Effector memory CD8-positive, alpha-beta T cell (primary cell): ENCODE results near the gene IQCF6.
"Not testable (repeated sequence)": the region's sequence is repeated elsewhere in the genome, so short reads cannot be mapped to it uniquely, and the experiment has no call there.

Source experiments
- ATAC-seq: fragments of 150-1000 bp; cut with Tn5 transposase; replicated peaks from 2 replicates; pipeline ENCODE4 v1.10.0; 2021; ENCODE audit warnings: mild to moderate bottlenecking, moderate library complexity
- DNase-seq, 3 experiments: peaks; one replicate each; pipeline ENCODE4 v3.0.0; 2021
- H3K27ac Mint-ChIP-seq, 2 donors: one replicate each; pipeline ENCODE4 v1.8.0; 2022; ENCODE audit warnings: mild to moderate bottlenecking in 2 of 2, mixed read lengths in 2 of 2, moderate library complexity in 2 of 2
- H3K27me3 Mint-ChIP-seq, 2 donors: one replicate each; pipeline ENCODE4 v1.8.0; 2022; ENCODE audit warnings: mixed read lengths in 2 of 2
- H3K36me3 Mint-ChIP-seq: one replicate; pipeline ENCODE4 v1.8.0; 2022; ENCODE audit warnings: mild to moderate bottlenecking, moderate library complexity, mixed read lengths; ENCODE audit not compliant: insufficient read depth
- H3K4me1 Mint-ChIP-seq, 2 donors: one replicate each; pipeline ENCODE4 v1.8.0; 2022; ENCODE audit warnings: low read depth in 2 of 2, mixed read lengths in 2 of 2
- H3K4me3 Mint-ChIP-seq, 2 donors: one replicate each; pipeline ENCODE4 v1.8.0; 2022; ENCODE audit warnings: mild to moderate bottlenecking in 2 of 2, mixed read lengths in 2 of 2, moderate library complexity in 2 of 2
- H3K9me3 Mint-ChIP-seq, 2 donors: one replicate each; pipeline ENCODE4 v1.8.0; 2022; ENCODE audit warnings: mixed read lengths in 2 of 2

IQCF6 gene

DNA sequence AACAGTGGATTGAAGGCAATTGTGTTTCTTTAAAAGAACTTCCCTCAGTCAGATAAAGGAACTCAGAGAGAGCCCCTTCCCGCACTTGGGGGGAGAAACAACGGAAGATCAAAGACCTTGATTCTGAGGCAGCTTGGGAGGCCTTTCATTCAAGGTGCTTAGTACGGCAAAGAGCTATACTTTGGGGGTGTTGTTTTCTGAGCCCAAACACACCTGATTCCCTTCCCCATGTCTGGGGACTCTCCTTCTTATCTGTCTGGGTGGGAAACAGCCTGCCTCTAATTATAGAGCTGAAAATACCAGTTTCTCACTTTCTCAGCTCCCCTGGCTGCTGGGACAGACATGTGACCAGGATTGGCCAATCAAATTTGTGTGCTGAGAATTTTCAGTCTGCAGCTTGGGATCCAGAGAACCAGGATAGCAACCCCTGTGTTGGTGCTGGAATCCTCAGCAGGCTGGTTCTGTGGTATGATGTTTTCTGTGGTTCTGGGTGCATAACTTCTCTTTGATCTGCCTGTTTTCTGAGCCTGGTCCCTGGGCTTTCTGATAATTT is 19.4 kb upstream of the IQCF6 start:
- DNase-seq (no peak), ATAC-seq (no peak)
- no peak overlapping the region for H3K4me3 Mint-ChIP-seq
- no peaks in the 10 kb centered on the region for H3K36me3 Mint-ChIP-seq
- H3K27ac Mint-ChIP-seq: no peak overlapping the region
- no peaks in the 10 kb centered on the region for H3K27me3 Mint-ChIP-seq
- H3K9me3 Mint-ChIP-seq: no peaks in the 10 kb centered on the region
- peaks cover 4 to 12% of the 10 kb centered on the region in 2 donors for H3K4me1 Mint-ChIP-seq

DNA sequence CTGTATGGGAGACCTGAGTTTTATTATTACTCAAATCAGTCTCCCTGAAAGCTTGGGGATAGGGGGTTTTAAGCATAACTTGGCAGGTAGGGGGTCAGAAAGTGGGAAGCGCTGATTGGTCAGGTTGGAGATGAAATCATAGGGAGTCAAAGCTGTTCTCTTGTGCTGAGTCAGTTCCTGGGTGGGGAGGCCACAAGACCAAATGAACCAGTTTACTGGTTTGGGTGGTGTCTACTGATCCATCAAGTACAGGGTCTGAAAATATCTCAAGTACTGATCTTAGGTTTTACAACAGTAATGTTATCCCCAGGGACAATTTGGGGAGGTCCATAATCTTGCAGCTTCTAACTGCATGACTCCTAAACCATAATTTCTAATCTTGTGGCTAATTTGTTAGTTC is 17.8 kb upstream of the IQCF6 start:
- Mint-ChIP-seq H3K9me3 (no peaks in the 10 kb centered on the region), H3K4me1 (peaks cover 4 to 12% of the 10 kb centered on the region in 2 donors), H3K4me3 (no peak overlapping the region), H3K27me3 (no peaks in the 10 kb centered on the region), H3K36me3 (no peaks in the 10 kb centered on the region), H3K27ac (peak overlapping the region in 1 of 2 donors; percentile 25)
- DNase-seq (no peak), ATAC-seq (no peak)

DNA sequence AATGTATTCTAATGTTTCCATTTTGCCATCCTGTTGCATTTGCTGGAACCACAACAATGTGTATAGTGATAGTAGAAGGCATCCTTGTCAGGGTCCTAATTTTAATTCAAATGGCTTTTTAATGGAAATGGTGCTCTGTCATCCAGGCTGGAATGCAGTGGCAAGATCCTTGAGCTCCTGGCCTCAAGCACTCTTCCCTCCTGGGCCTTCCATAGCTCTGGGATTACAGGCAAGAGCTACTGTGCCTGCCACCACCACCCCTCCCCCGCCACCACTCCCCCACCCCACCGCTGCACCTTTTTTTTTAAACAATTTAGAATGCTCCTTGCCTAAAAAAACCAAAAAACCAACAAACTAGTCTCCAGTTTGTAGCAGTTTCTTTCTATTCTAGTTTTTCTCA is 15.2 kb upstream of the IQCF6 start:
- Mint-ChIP-seq H3K27ac (no peak overlapping the region), H3K27me3 (no peaks in the 10 kb centered on the region), H3K36me3 (no peaks in the 10 kb centered on the region), H3K9me3 (no peaks in the 10 kb centered on the region), H3K4me3 (no peak overlapping the region), H3K4me1 (peaks cover 10 to 22% of the 10 kb centered on the region in 2 donors)
- ATAC-seq: no peak
- no peak for DNase-seq

GRCh38 chr3:51792206-51792605 is 13.2 kb upstream of the IQCF6 start:
- Mint-ChIP-seq H3K27ac (no peak overlapping the region), H3K4me3 (no peak overlapping the region), H3K4me1 (peaks cover 13 to 23% of the 10 kb centered on the region in 2 donors), H3K36me3 (no peaks in the 10 kb centered on the region), H3K27me3 (peaks cover 0 to 3% of the 10 kb centered on the region in 2 donors), H3K9me3 (no peaks in the 10 kb centered on the region)
- no peak for ATAC-seq
- no peak for DNase-seq

DNA sequence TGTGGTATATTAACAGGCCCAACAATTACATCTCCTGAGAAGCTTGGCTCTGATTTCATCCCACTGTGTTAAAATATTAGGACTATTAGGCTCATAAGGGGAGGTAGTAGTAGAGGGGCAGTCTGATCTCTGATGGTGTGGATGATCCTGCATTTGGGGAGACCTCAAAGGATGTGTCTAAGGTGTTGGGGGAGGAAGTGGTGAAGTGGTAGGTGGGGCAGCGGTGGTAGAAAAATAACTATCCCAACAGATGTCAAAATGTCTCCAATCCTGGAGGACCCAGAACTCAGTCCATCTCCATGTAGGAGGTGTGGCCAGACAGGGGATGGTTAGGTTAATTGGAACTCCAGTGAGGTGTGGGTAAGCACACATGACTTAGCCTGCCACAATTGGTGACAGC is 10.4 kb upstream of the IQCF6 start:
- ATAC-seq: peak; percentile 40
- H3K4me3 Mint-ChIP-seq: no peak overlapping the region

DNA sequence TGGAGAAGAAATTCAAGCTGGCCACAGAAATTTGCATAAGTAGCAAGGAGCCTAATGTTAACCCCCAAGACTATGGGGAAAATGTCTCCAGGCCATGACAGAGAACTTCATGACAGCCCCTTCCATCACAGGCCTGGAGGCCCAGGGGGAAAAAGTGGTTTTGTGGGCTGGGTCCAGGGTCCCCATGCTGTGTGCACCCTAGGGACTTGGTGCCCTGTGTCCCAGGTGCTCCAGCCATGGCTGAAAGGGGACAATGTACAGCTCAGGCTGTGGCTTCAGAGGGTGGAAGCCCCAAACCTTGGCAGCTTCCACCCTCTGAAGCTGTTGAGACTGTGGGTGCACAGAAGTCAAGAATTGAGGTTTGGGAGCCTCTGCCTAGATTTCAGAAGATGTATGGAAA is 8.5 kb upstream of the IQCF6 start:
- not testable (repeated sequence) for H3K9me3 Mint-ChIP-seq

More for the DNA sequence above, 10.4 kb upstream of the IQCF6 start:
- Mint-ChIP-seq H3K27me3 (peaks cover 2 to 29% of the 10 kb centered on the region in 2 donors), H3K9me3 (no peaks in the 10 kb centered on the region), H3K27ac (peak overlapping the region in 1 of 2 donors; percentile 6), H3K4me1 (peaks cover 8 to 14% of the 10 kb centered on the region in 2 donors), H3K36me3 (no peaks in the 10 kb centered on the region)
- no peak for DNase-seq

DNA sequence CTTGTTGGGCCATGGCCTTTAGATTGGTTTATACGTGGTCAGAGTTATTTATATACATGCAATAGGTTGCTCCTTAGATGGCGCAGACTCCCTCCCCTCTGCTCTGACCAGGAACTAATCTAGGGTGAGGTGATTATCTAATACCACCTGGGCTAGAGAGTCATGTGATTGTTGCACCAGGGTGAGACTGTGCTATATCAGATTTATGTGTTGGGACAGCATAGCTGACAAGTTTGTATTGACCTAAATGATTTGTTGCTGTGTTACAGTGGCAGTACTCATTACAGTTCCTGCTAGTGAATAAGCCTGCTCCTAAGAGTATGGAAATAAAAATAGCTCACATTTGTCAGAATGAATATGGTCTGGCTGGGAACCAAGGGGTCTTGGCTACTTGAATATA is 7.2 kb upstream of the IQCF6 start:
- H3K9me3 Mint-ChIP-seq: no peaks in the 10 kb centered on the region
- DNase-seq: no peak
- H3K27ac Mint-ChIP-seq: no peak overlapping the region
- ATAC-seq: no peak
- no peak overlapping the region for H3K4me3 Mint-ChIP-seq
- H3K36me3 Mint-ChIP-seq: no peaks in the 10 kb centered on the region
- peaks cover 8 to 14% of the 10 kb centered on the region in 2 donors for H3K4me1 Mint-ChIP-seq
- H3K27me3 Mint-ChIP-seq: peaks cover 4 to 34% of the 10 kb centered on the region in 2 donors

More for the DNA sequence above, 8.5 kb upstream of the IQCF6 start:
- not testable (repeated sequence) for H3K27ac Mint-ChIP-seq, H3K4me3 Mint-ChIP-seq, DNase-seq, H3K36me3 Mint-ChIP-seq, ATAC-seq
- H3K4me1 Mint-ChIP-seq: peaks cover 8 to 14% of the 10 kb centered on the region in 2 donors
- H3K27me3 Mint-ChIP-seq: peaks cover 4 to 34% of the 10 kb centered on the region in 2 donors

DNA sequence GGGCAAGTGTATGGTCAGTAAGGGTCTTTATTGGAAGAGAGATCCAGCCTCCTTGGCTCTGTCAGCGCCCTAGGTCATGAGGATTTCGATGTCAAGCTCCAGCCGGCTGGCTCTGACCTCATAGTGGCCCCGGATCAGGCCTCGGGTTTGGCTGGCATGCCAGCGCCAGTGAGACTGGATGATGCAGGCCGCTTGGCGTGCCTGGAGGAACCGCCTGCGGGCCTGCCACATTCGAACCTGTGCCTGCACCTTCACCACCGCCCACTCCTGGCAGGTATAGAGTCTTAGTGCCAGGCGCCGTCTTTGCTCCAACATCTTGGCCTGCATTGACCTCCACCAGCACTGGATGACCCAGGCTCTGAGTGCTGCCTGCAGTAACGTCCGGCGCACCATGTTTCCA is 483 bp downstream of the IQCF6 start:
- Mint-ChIP-seq H3K4me1 (no peaks in the 10 kb centered on the region), H3K36me3 (no peaks in the 10 kb centered on the region), H3K4me3 (no peak overlapping the region), H3K9me3 (no peaks in the 10 kb centered on the region), H3K27ac (no peak overlapping the region), H3K27me3 (peaks cover 15 to 48% of the 10 kb centered on the region in 2 donors)
- ATAC-seq: no peak
- DNase-seq: no peak

DNA sequence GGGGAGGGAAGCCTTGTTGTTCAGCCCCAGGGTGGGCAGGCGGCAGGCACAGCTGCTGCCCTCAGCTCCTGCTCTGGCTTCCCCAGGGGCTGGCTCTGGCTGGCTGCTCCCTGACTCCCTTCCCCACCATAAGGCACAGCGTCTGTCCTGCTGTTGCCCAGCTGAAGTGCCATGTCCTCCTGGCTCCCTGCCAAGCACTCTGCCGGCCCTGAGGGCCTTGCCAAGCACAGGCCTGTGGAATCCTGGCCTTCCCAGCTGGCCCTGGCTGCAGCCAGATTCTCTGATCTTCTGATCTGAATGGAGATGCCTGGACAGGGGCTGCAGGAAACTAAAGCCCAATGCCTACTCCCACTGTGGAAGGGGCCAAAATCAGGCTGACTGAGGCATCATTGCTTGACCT is 1.1 kb downstream of the IQCF6 start:
- Mint-ChIP-seq H3K4me3 (no peak overlapping the region), H3K4me1 (no peaks in the 10 kb centered on the region), H3K27ac (peak overlapping the region in 1 of 2 donors; percentile 26), H3K27me3 (peaks cover 20 to 54% of the 10 kb centered on the region in 2 donors), H3K9me3 (no peaks in the 10 kb centered on the region), H3K36me3 (no peaks in the 10 kb centered on the region)
- DNase-seq (no peak), ATAC-seq (no peak)

DNA sequence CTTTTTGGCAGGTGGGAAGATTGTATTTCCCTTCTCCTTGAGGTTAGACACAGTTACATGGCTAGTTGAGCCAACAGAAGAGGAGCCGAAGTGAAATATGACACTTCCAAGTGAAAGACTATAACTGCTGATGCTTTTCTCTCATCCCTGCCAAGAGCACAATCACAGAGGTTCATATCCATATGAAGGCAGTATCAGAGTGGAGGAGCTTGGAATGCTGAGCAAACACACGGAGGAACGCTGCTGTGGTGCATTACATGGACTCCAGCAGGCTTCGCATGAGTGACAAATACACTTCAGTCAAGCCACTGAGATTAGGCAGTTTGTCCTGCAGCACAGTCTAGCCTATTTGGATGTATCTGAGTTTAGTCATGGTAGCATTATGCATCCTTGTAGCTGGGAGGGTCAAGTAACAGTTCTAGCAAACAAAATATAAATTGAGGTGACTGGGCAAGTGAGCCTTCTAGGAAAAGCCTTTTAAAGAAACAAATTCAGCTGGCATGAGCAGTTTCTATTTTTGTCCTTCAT is 5.4 kb downstream of the IQCF6 start:
- DNase-seq: no peak
- H3K27ac Mint-ChIP-seq: no peak overlapping the region
- H3K27me3 Mint-ChIP-seq: peaks cover 27 to 52% of the 10 kb centered on the region in 2 donors
- no peaks in the 10 kb centered on the region for H3K36me3 Mint-ChIP-seq
- H3K4me3 Mint-ChIP-seq: no peak overlapping the region
- no peak for ATAC-seq
- H3K4me1 Mint-ChIP-seq: no peaks in the 10 kb centered on the region
- no peaks in the 10 kb centered on the region for H3K9me3 Mint-ChIP-seq

GRCh38 chr3:51759203-51759602 is 19.8 kb downstream of the IQCF6 start:
- no peak for ATAC-seq
- Mint-ChIP-seq H3K27ac (no peak overlapping the region), H3K4me3 (no peak overlapping the region), H3K36me3 (no peaks in the 10 kb centered on the region), H3K9me3 (peaks cover 8 to 10% of the 10 kb centered on the region in 2 donors), H3K4me1 (no peaks in the 10 kb centered on the region), H3K27me3 (peaks cover 10 to 21% of the 10 kb centered on the region in 2 donors)
- DNase-seq: no peak

- not testable (repeated sequence) for H3K4me1 Mint-ChIP-seq, ATAC-seq, H3K4me3 Mint-ChIP-seq, H3K27ac Mint-ChIP-seq, H3K9me3 Mint-ChIP-seq, DNase-seq, H3K36me3 Mint-ChIP-seq
- H3K27me3 Mint-ChIP-seq: peaks cover 10 to 21% of the 10 kb centered on the region in 2 donors
Observed at GRCh38 chr3:51753763-51754750, 25.0 kb downstream of the IQCF6 start.

DNA sequence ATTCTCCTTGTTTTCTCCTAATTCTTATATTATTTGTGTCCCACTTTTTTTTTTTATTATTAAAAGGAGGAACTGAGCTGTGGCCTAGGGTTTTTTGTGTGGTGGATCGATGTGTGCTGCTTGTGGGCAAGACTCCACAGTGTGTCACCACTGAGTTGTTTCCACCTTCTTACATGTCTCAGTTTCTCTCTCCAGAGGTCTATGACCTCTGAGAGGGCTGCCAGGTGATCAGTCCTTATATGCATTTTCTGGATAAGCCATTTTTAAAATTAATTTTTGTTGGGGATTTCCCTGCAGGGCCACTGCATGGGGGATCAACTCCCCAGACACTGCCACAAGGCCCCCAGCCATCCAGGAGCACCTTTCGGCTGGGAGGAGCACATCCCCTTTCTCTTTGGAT is 27.8 kb downstream of the IQCF6 start:
- Mint-ChIP-seq H3K27ac (peak overlapping the region; percentile 41 to 44), H3K27me3 (peaks cover 8 to 10% of the 10 kb centered on the region in 2 donors), H3K4me3 (no peak overlapping the region), H3K4me1 (peaks cover 0 to 1% of the 10 kb centered on the region in 2 donors), H3K36me3 (no peaks in the 10 kb centered on the region), H3K9me3 (peaks cover 0 to 1% of the 10 kb centered on the region in 2 donors)
- no peak for ATAC-seq
- no peak for DNase-seq
